Keratinocyte (primary cell): Measurements from ENCODE around the gene PPP6C. TPM values are rescaled to one million over a fixed set of nuclear protein-coding genes. Genes with fewer than 3 reads are reported as not detected.

Source experiments
- DNase-seq: peaks from one replicate; pipeline ENCODE4 v3.0.0-alpha.2; 2011; ENCODE audit warnings: low read depth, missing footprints, low spot score
- FAIRE-seq: peaks from 2 replicates; lab custom pipeline; 2011; peaks lifted over from hg19 to GRCh38; lab: Jason Lieb, UNC
- H2AFZ ChIP-seq: 2 replicates; pipeline ENCODE4 v1.6.0; 2012; ENCODE audit warnings: low read length, control low read depth, inconsistent platforms; ENCODE audit not compliant: control insufficient read depth
- H3K27ac ChIP-seq: 2 replicates; pipeline ENCODE4 v1.5.1; 2011; ENCODE audit warnings: low read length; ENCODE audit not compliant: control insufficient read depth, insufficient read depth
- H3K27me3 ChIP-seq: 3 replicates; pipeline ENCODE4 v1.6.0; 2011; ENCODE audit warnings: low read length; ENCODE audit not compliant: control insufficient read depth, insufficient read depth; ENCODE audit errors: extremely low read depth
- H3K36me3 ChIP-seq, 2 experiments: 2 replicates in 1 of 2; 3 replicates in 1 of 2; pipeline ENCODE4 v1.5.1; 2011; ENCODE audit warnings: low read length in 2 of 2, mild to moderate bottlenecking in 1 of 2; ENCODE audit not compliant: control insufficient read depth in 2 of 2, insufficient read depth in 2 of 2; ENCODE audit errors: extremely low read depth in 1 of 2
- H3K4me1 ChIP-seq: 3 replicates; pipeline ENCODE4 v1.5.1; 2011; ENCODE audit warnings: low read length; ENCODE audit not compliant: control insufficient read depth, insufficient read depth; ENCODE audit errors: extremely low read depth
- H3K4me2 ChIP-seq: 3 replicates; pipeline ENCODE4 v1.6.0; 2011; ENCODE audit warnings: low read depth, low read length; ENCODE audit not compliant: control insufficient read depth, insufficient read depth; ENCODE audit errors: extremely low read depth
- H3K4me3 ChIP-seq, 3 experiments: fragments of 200-600 bp in 1 of 3; sonication (generic) in 1 of 3; 2 replicates in 2 of 3; 3 replicates in 1 of 3; pipeline ENCODE4 v1.5.1; 2011 to 2016; ENCODE audit warnings: low read length in 3 of 3, mild to moderate bottlenecking in 3 of 3, control low read depth in 2 of 3, inconsistent platforms in 1 of 3, low read depth in 1 of 3, mixed read lengths in 1 of 3, mixed run types in 1 of 3, moderate library complexity in 1 of 3; ENCODE audit not compliant: control insufficient read depth in 2 of 3, insufficient read depth in 2 of 3; ENCODE audit errors: extremely low read depth in 1 of 3
- H3K79me2 ChIP-seq: 2 replicates; pipeline ENCODE4 v1.6.0; 2012; ENCODE audit warnings: low read length; ENCODE audit not compliant: control insufficient read depth, insufficient read depth
- H3K9ac ChIP-seq: 3 replicates; pipeline ENCODE4 v1.6.0; 2011; ENCODE audit warnings: low read length; ENCODE audit not compliant: control insufficient read depth, insufficient read depth; ENCODE audit errors: extremely low read depth
- H3K9me1 ChIP-seq: 3 replicates; pipeline ENCODE4 v1.6.0; 2011; ENCODE audit warnings: low read length; ENCODE audit not compliant: control insufficient read depth, insufficient read depth; ENCODE audit errors: extremely low read depth
- H3K9me3 ChIP-seq: 2 replicates; pipeline ENCODE4 v1.5.1; 2012; ENCODE audit warnings: low read depth, low read length; ENCODE audit not compliant: control insufficient read depth
- H4K20me1 ChIP-seq: 3 replicates; pipeline ENCODE4 v1.6.0; 2011; ENCODE audit warnings: low read length; ENCODE audit not compliant: control insufficient read depth, insufficient read depth; ENCODE audit errors: extremely low read depth
- EZH2 ChIP-seq: IDR thresholded peaks from one replicate; pipeline ENCODE4 v1.6.1; 2012; ENCODE audit warnings: inconsistent platforms, mild to moderate bottlenecking, low read length, moderate library complexity
- dilution Hi-C: fragments of 300-500 bp; cut with MboI; formaldehyde crosslinking; loops from one replicate; pipeline ENCODE4 v1.7.0; 2020; ENCODE audit warnings: low sequenced_read_pairs; ENCODE audit not compliant: extremely low pct_ligation_motif_present
- polyA minus RNA-seq, 3 experiments: library from RNA; depleted of rRNA, polyadenylated mRNA; stranded (reverse); fragments of >200 nt; gene quantifications; 1 replicate in 1 of 3; 2 replicates in 1 of 3; 3 replicates in 1 of 3; pipeline ENCODE4 v1.2.3, GENCODE V29; 2011
- polyA plus RNA-seq, 5 experiments: library from polyadenylated mRNA; depleted of rRNA in 3 of 5; stranded (reverse) in 3 of 5; stranded (forward) in 1 of 5; unstranded in 1 of 5; fragments of >200 nt; gene quantifications; 1 replicate in 1 of 5; 2 replicates in 3 of 5; 3 replicates in 1 of 5; pipeline versions ENCODE4 v1.2.1 to v1.2.3, GENCODE V29; 2011 to 2012; ENCODE audit warnings: missing spikeins in 2 of 5, low read depth in 1 of 5, low replicate concordance in 1 of 5
- TF ChIP-seq, protein P1 (sequence below), 3 experiments: IDR thresholded peaks in 1 of 3; conservative IDR thresholded peaks in 1 of 3; optimal IDR thresholded peaks in 1 of 3; 2 replicates in 2 of 3; 3 replicates in 1 of 3; pipeline versions ENCODE3 to v1.5.1; 2011; ENCODE audit warnings: low read length in 3 of 3, mild to moderate bottlenecking in 3 of 3, moderate library complexity in 2 of 3, control low read depth in 1 of 3, inconsistent platforms in 1 of 3; ENCODE audit not compliant: insufficient read depth in 2 of 3; ENCODE audit errors: extremely low read depth in 1 of 3

PPP6C gene
- polyA plus RNA-seq, result 18.5 to 35.9 TPM (median 28.5 TPM) in 3 replicates
- polyA plus RNA-seq (2011; ENCODE audit: low read depth), result 8.1 TPM
- polyA plus RNA-seq (2011; cell fraction: cytosol; rRNA removed), result 19.9 and 41.8 TPM in 2 replicates
- polyA plus RNA-seq (2011; cell fraction: nucleus; rRNA removed), result 14.3 and 17.7 TPM in 2 replicates
- polyA plus RNA-seq (2012; ENCODE audit: low replicate concordance), result 22.4 and 22.7 TPM in 2 replicates
- polyA minus RNA-seq, result 5.8 to 33.9 TPM (median 15.6 TPM) in 3 replicates
- polyA minus RNA-seq (2011; cell fraction: cytosol; rRNA and poly(A)+ RNA removed), result 18.8 TPM
- 6.8 and 10.5 TPM in 2 replicates for polyA minus RNA-seq (2011; cell fraction: nucleus; rRNA and poly(A)+ RNA removed)

DNA sequence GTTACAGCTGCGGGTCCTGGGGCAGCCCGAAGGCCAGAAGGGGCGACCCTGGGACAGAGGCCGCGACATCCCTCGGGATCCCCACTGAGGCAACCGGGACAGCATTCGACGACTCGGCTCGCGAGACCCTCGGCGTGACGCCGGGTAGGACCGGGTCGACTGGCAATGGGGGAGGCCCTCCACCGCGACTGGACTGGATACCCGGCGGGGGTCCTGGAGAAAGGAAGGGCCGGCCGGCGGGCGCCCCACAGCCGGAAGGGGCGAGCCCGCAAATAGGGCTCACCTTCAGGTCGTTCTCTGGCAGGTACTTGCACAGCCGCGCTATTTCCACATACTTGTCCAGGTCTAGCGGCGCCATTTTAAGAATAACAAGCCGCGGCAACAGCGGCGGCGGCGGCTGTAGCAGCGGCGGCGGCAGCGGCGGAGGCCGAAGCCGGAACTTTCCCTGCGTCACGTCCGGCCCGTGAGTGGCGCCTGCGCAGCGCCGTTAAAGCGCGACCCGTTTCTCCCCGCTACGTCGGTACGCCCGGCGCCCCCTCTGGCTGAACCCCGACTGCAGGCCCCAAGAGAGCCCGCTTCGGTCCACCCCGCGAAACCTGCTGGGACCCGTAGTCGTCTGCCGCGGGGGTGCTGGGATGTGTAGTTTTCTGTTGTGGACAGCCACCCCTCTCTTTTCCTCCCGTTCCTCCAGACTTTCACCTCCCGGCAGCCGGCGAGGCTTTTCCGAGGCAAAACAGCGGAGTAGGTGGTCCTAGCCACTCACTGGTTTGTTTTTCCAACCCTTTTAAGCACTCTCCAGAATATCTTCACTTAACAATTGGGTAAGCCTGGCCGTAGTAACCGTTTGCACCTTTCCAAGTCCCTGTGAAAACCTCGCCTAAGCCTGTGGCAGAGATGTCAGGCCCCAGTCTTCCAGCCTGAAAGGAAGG, at the start of gene PPP6C:
TSS of gene PPP6C (minus strand) at position 443 of the 929 bp plus-strand sequence. CDS start at position 358, 85 bp downstream.
- H3K9ac ChIP-seq, result peak within 1 kb of the TSS; percentile 96
- no peaks in the 10 kb centered on the region for H3K9me1 ChIP-seq
- H3K27me3 ChIP-seq, result no peaks in the 10 kb centered on the region
- peak within 1 kb of the TSS; percentile 90 for H3K27ac ChIP-seq
- peak within 1 kb of the TSS; percentile 97 for H2AFZ ChIP-seq
- peak within 1 kb of the TSS; percentile 100 for H3K4me2 ChIP-seq
- H4K20me1 ChIP-seq, result no peaks in the 10 kb centered on the region
- dilution Hi-C loops, result no loop called here
- peak within 1 kb of the TSS; percentile 95 to 99 (median 97) for H3K4me3 ChIP-seq
- H3K9me3 ChIP-seq, result no peaks in the 10 kb centered on the region
- FAIRE-seq (no peak), DNase-seq (peak; percentile 71)
- TF ChIP-seq, protein P1, sequence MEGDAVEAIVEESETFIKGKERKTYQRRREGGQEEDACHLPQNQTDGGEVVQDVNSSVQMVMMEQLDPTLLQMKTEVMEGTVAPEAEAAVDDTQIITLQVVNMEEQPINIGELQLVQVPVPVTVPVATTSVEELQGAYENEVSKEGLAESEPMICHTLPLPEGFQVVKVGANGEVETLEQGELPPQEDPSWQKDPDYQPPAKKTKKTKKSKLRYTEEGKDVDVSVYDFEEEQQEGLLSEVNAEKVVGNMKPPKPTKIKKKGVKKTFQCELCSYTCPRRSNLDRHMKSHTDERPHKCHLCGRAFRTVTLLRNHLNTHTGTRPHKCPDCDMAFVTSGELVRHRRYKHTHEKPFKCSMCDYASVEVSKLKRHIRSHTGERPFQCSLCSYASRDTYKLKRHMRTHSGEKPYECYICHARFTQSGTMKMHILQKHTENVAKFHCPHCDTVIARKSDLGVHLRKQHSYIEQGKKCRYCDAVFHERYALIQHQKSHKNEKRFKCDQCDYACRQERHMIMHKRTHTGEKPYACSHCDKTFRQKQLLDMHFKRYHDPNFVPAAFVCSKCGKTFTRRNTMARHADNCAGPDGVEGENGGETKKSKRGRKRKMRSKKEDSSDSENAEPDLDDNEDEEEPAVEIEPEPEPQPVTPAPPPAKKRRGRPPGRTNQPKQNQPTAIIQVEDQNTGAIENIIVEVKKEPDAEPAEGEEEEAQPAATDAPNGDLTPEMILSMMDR (optimal IDR thresholded peaks at IDR 0.05 in 1 of 3, IDR thresholded peaks at IDR 0.05 in 1 of 3, conservative IDR thresholded peaks at IDR 0.05 in 1 of 3; ENCODE audit: extremely low read depth in 1 of 3, insufficient read depth in 2 of 3, low read length in 3 of 3), result peak; percentile 50 to 82 (median 74)
- no peak for TF ChIP-seq EZH2
- peaks cover 47% of the 10 kb centered on the region for H3K79me2 ChIP-seq
- peaks cover 21% of the 10 kb centered on the region for H3K4me1 ChIP-seq
- peaks cover 0 to 3% of the 10 kb centered on the region in 2 experiments for H3K36me3 ChIP-seq

DNA sequence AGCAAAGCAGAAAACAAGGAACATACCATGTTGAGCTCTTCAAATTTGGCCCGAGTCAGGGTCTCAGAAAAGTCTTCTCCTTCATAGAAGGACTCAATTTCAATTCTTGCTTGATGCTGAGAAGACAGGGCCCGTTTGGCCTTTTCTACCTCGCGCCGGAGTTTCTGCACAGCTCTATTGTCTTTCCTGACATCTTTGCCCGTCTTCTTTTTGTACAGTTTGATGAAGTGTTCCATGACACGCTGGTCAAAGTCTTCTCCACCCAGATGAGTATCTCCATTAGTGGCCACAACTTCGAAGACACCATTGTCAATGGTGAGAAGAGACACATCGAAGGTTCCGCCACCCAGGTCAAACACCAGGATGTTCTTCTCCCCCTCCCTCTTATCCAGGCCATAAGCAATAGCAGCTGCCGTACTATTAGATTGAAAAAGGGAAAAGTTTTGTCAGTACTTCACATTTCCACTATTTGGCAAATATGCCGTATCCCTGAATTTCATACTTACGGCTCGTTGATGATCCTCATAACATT, 49.4 kb upstream of the PPP6C start:
- H4K20me1 ChIP-seq, result peaks cover 43% of the 10 kb centered on the region
- dilution Hi-C loops, result no loop called here
- peak overlapping the region; percentile 99 for H3K4me3 ChIP-seq
- peaks cover 42% of the 10 kb centered on the region for H3K4me1 ChIP-seq
- H3K9me3 ChIP-seq, result no peaks in the 10 kb centered on the region
- no peak for FAIRE-seq
- peaks cover 61% of the 10 kb centered on the region for H3K79me2 ChIP-seq
- TF ChIP-seq, protein P1 (optimal IDR thresholded peaks at IDR 0.05 in 1 of 3, IDR thresholded peaks at IDR 0.05 in 1 of 3, conservative IDR thresholded peaks at IDR 0.05 in 1 of 3; ENCODE audit: extremely low read depth in 1 of 3, insufficient read depth in 2 of 3, low read length in 3 of 3), result no peak
- no peak for TF ChIP-seq EZH2
- DNase-seq, result no peak
- H3K27me3 ChIP-seq, result no peaks in the 10 kb centered on the region
- H3K4me2 ChIP-seq, result peak overlapping the region; percentile 84
- H3K9ac ChIP-seq, result peak overlapping the region; percentile 99
- H3K36me3 ChIP-seq, result peaks cover 21 to 40% of the 10 kb centered on the region in 2 experiments
- peak overlapping the region; percentile 94 for H3K27ac ChIP-seq
- no peak overlapping the region for H2AFZ ChIP-seq
- H3K9me1 ChIP-seq, result no peaks in the 10 kb centered on the region
